Keratinocyte (primary cell): Measurements from ENCODE around the gene ZNF541. TPM values are rescaled to one million over a fixed set of nuclear protein-coding genes. Genes with fewer than 3 reads are reported as not detected.

Experiments
- DNase-seq: peaks from one replicate; pipeline ENCODE4 v3.0.0-alpha.2; 2011; ENCODE audit warnings: low read depth, missing footprints, low spot score
- FAIRE-seq: peaks from 2 replicates; lab custom pipeline; 2011; peaks lifted over from hg19 to GRCh38; lab: Jason Lieb, UNC
- H2AFZ ChIP-seq: 2 replicates; pipeline ENCODE4 v1.6.0; 2012; ENCODE audit warnings: low read length, control low read depth, inconsistent platforms; ENCODE audit not compliant: control insufficient read depth
- H3K27ac ChIP-seq: 2 replicates; pipeline ENCODE4 v1.5.1; 2011; ENCODE audit warnings: low read length; ENCODE audit not compliant: control insufficient read depth, insufficient read depth
- H3K27me3 ChIP-seq: 3 replicates; pipeline ENCODE4 v1.6.0; 2011; ENCODE audit warnings: low read length; ENCODE audit not compliant: control insufficient read depth, insufficient read depth; ENCODE audit errors: extremely low read depth
- H3K36me3 ChIP-seq, 2 experiments: 2 replicates in 1 of 2; 3 replicates in 1 of 2; pipeline ENCODE4 v1.5.1; 2011; ENCODE audit warnings: low read length in 2 of 2, mild to moderate bottlenecking in 1 of 2; ENCODE audit not compliant: control insufficient read depth in 2 of 2, insufficient read depth in 2 of 2; ENCODE audit errors: extremely low read depth in 1 of 2
- H3K4me1 ChIP-seq: 3 replicates; pipeline ENCODE4 v1.5.1; 2011; ENCODE audit warnings: low read length; ENCODE audit not compliant: control insufficient read depth, insufficient read depth; ENCODE audit errors: extremely low read depth
- H3K4me2 ChIP-seq: 3 replicates; pipeline ENCODE4 v1.6.0; 2011; ENCODE audit warnings: low read depth, low read length; ENCODE audit not compliant: control insufficient read depth, insufficient read depth; ENCODE audit errors: extremely low read depth
- H3K4me3 ChIP-seq, 3 experiments: fragments of 200-600 bp in 1 of 3; sonication (generic) in 1 of 3; 2 replicates in 2 of 3; 3 replicates in 1 of 3; pipeline ENCODE4 v1.5.1; 2011 to 2016; ENCODE audit warnings: low read length in 3 of 3, mild to moderate bottlenecking in 3 of 3, control low read depth in 2 of 3, inconsistent platforms in 1 of 3, low read depth in 1 of 3, mixed read lengths in 1 of 3, mixed run types in 1 of 3, moderate library complexity in 1 of 3; ENCODE audit not compliant: control insufficient read depth in 2 of 3, insufficient read depth in 2 of 3; ENCODE audit errors: extremely low read depth in 1 of 3
- H3K79me2 ChIP-seq: 2 replicates; pipeline ENCODE4 v1.6.0; 2012; ENCODE audit warnings: low read length; ENCODE audit not compliant: control insufficient read depth, insufficient read depth
- H3K9ac ChIP-seq: 3 replicates; pipeline ENCODE4 v1.6.0; 2011; ENCODE audit warnings: low read length; ENCODE audit not compliant: control insufficient read depth, insufficient read depth; ENCODE audit errors: extremely low read depth
- H3K9me1 ChIP-seq: 3 replicates; pipeline ENCODE4 v1.6.0; 2011; ENCODE audit warnings: low read length; ENCODE audit not compliant: control insufficient read depth, insufficient read depth; ENCODE audit errors: extremely low read depth
- H3K9me3 ChIP-seq: 2 replicates; pipeline ENCODE4 v1.5.1; 2012; ENCODE audit warnings: low read depth, low read length; ENCODE audit not compliant: control insufficient read depth
- H4K20me1 ChIP-seq: 3 replicates; pipeline ENCODE4 v1.6.0; 2011; ENCODE audit warnings: low read length; ENCODE audit not compliant: control insufficient read depth, insufficient read depth; ENCODE audit errors: extremely low read depth
- CTCF ChIP-seq, 3 experiments: IDR thresholded peaks in 1 of 3; conservative IDR thresholded peaks in 1 of 3; optimal IDR thresholded peaks in 1 of 3; 2 replicates in 2 of 3; 3 replicates in 1 of 3; pipeline versions ENCODE3 to v1.5.1; 2011; ENCODE audit warnings: low read length in 3 of 3, mild to moderate bottlenecking in 3 of 3, moderate library complexity in 2 of 3, control low read depth in 1 of 3, inconsistent platforms in 1 of 3; ENCODE audit not compliant: insufficient read depth in 2 of 3; ENCODE audit errors: extremely low read depth in 1 of 3
- EZH2 ChIP-seq: IDR thresholded peaks from one replicate; pipeline ENCODE4 v1.6.1; 2012; ENCODE audit warnings: inconsistent platforms, mild to moderate bottlenecking, low read length, moderate library complexity
- dilution Hi-C: fragments of 300-500 bp; cut with MboI; formaldehyde crosslinking; loops from one replicate; pipeline ENCODE4 v1.7.0; 2020; ENCODE audit warnings: low sequenced_read_pairs; ENCODE audit not compliant: extremely low pct_ligation_motif_present
- polyA plus RNA-seq, 5 experiments: library from polyadenylated mRNA; depleted of rRNA in 3 of 5; stranded (reverse) in 3 of 5; stranded (forward) in 1 of 5; unstranded in 1 of 5; fragments of >200 nt; gene quantifications; 1 replicate in 1 of 5; 2 replicates in 3 of 5; 3 replicates in 1 of 5; pipeline versions ENCODE4 v1.2.1 to v1.2.3, GENCODE V29; 2011 to 2012; ENCODE audit warnings: missing spikeins in 2 of 5, low read depth in 1 of 5, low replicate concordance in 1 of 5

The ZNF541 gene
- polyA plus RNA-seq, 1 donor (not counting 4 experiments of a cell fraction or from before 2014, with no cell fraction given): not detected

DNA sequence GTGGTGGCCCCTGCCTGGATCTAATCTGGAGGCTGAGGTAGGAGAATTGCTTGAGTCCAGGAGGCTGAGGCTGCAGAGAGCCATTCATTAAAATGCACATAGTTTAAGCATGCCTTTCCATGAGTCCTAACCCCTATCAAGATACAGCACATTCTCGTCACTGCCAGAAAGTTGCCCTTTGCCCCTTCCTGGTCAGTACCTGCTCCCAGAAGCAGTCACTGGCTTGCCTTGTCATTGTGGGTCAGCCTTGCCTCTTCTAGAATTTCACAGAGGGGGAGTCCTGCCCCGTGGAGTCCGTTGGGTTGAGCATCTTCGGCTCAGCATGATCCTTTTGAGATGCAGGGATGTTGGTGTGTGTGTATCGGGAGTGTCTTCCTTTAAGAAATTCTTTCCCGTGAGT lies 46.8 kb upstream of the ZNF541 start:
- no peaks in the 10 kb centered on the region for H3K9me3 ChIP-seq
- no peaks in the 10 kb centered on the region for H3K27me3 ChIP-seq
- H3K79me2 ChIP-seq: peaks cover 64% of the 10 kb centered on the region
- H3K9me1 ChIP-seq: peaks cover 5% of the 10 kb centered on the region
- TF ChIP-seq EZH2 (no peak), CTCF (optimal IDR thresholded peaks at IDR 0.05 in 1 of 3, IDR thresholded peaks at IDR 0.05 in 1 of 3, conservative IDR thresholded peaks at IDR 0.05 in 1 of 3; ENCODE audit: extremely low read depth in 1 of 3, insufficient read depth in 2 of 3, low read length in 3 of 3) (no peak)
- peaks cover 3% of the 10 kb centered on the region in 2 experiments for H3K36me3 ChIP-seq
- H3K9ac ChIP-seq: no peak overlapping the region
- H3K4me3 ChIP-seq: no peak overlapping the region
- H4K20me1 ChIP-seq: peaks cover 16% of the 10 kb centered on the region
- dilution Hi-C loops: no loop called here
- FAIRE-seq: no peak
- no peak overlapping the region for H3K4me2 ChIP-seq
- H3K4me1 ChIP-seq: peaks cover 15% of the 10 kb centered on the region
- no peak overlapping the region for H2AFZ ChIP-seq
- H3K27ac ChIP-seq: no peak overlapping the region
- DNase-seq: no peak

DNA sequence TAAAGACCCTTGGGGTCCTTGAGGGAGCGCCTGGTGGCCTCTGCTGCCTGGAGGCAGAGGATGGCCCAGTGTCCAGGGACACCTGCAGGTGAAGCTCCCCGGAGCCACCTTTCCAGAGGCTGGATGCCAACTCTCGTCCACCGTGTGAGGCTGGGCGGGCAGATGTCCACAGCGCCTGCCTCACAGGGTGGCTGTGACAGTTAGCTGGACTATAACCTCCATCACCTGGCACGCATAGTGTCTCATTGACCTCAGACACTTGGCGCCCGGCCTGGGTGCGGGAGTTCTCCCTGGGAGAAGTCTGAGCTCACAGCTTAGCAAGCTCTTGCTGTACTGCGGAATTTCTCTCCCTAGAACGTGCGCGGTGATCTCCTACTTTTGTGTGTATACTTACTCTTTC lies 45.8 kb upstream of the ZNF541 start:
- DNase-seq (no peak), FAIRE-seq (no peak)
- Histone ChIP-seq H3K9me1 (peaks cover 5% of the 10 kb centered on the region), H4K20me1 (peaks cover 12% of the 10 kb centered on the region), H3K9me3 (no peaks in the 10 kb centered on the region), H3K36me3 (peaks cover 3% of the 10 kb centered on the region in 2 experiments), H3K9ac (no peak overlapping the region), H3K4me2 (no peak overlapping the region), H3K4me1 (peaks cover 6% of the 10 kb centered on the region), H3K4me3 (no peak overlapping the region), H3K79me2 (peaks cover 70% of the 10 kb centered on the region), H3K27ac (no peak overlapping the region), H2AFZ (no peak overlapping the region), H3K27me3 (no peaks in the 10 kb centered on the region)
- dilution Hi-C loops: no loop called here
- TF ChIP-seq CTCF (optimal IDR thresholded peaks at IDR 0.05 in 1 of 3, IDR thresholded peaks at IDR 0.05 in 1 of 3, conservative IDR thresholded peaks at IDR 0.05 in 1 of 3; ENCODE audit: extremely low read depth in 1 of 3, insufficient read depth in 2 of 3, low read length in 3 of 3): no peak
- TF ChIP-seq EZH2: no peak
